ENCODE results near the gene IKZF5.

DNA sequence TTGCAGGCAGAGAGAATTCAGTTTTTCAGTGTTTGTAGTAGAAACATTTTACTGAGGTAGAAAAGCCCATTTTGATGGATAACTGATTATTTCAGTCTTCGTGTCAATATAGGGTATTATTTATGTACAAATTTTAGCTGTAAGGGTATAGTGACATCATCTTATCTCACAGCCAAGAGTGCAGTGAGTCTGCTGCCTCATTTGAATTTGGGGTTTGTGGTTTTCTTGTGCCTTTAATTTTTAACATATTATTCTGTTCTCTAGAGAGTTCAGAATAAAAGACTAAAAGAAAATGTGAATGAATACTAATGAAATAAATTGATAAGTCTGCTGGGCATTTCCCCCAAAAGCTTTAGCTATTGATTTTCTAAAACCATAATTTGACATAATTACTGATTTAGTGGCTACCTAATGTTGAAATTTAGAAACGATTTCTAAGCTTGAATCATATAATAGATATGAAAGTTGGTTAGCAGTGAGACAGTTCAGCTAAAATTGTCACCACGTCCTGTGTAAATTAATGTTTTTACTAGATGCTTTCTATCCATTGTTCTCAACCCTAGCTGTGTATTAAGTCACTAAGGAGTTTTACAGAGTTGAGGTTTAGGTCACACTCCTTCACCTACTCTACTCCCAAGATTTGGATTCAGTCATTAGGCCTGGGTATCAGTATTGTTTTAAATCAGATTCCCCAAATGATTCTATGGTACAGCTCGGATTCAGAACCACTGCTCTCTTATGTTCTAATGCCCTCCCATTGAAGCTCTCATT lies 37.6 kb upstream of the IKZF5 start:
- no peak for TF ChIP-seq POLR2A (IDR thresholded peaks at IDR 0.05)
- TF ChIP-seq, protein P1, sequence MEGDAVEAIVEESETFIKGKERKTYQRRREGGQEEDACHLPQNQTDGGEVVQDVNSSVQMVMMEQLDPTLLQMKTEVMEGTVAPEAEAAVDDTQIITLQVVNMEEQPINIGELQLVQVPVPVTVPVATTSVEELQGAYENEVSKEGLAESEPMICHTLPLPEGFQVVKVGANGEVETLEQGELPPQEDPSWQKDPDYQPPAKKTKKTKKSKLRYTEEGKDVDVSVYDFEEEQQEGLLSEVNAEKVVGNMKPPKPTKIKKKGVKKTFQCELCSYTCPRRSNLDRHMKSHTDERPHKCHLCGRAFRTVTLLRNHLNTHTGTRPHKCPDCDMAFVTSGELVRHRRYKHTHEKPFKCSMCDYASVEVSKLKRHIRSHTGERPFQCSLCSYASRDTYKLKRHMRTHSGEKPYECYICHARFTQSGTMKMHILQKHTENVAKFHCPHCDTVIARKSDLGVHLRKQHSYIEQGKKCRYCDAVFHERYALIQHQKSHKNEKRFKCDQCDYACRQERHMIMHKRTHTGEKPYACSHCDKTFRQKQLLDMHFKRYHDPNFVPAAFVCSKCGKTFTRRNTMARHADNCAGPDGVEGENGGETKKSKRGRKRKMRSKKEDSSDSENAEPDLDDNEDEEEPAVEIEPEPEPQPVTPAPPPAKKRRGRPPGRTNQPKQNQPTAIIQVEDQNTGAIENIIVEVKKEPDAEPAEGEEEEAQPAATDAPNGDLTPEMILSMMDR (IDR thresholded peaks at IDR 0.05) = no peak
- no peak for TF ChIP-seq EP300 (IDR thresholded peaks at IDR 0.05)
